Measurements from ENCODE around the gene PLA2G2F. TPM values are rescaled to one million over a fixed set of nuclear protein-coding genes. Genes with fewer than 3 reads are reported as not detected.

Gene PLA2G2F
- polyA plus RNA-seq, 4 donors: 0.14 to 0.65 (median 0.37) TPM

DNA sequence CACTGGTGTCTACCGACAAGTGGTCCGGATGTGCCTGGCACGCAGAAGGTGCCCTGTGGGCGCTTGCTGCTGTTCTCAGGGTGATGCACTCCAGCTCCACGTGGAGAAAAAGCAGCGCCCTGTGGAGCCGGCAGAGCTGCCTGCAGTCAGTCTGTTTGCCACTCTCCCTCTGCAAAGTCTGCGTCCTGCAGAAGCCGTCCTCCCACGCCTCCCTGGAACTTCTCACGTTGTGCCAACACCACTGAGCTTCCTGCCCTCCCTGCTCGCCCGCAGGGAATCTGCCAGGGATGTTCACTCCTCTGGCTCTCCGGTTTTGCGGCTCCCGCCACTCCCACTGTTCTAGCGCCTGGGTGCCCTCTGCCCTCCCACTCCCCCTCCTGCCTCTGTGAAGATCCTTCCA lies 26.9 kb downstream of the PLA2G2F start:
- no peak for DNase-seq (ENCODE audit: low read depth in 4 of 4, low spot score in 2 of 4)

DNA sequence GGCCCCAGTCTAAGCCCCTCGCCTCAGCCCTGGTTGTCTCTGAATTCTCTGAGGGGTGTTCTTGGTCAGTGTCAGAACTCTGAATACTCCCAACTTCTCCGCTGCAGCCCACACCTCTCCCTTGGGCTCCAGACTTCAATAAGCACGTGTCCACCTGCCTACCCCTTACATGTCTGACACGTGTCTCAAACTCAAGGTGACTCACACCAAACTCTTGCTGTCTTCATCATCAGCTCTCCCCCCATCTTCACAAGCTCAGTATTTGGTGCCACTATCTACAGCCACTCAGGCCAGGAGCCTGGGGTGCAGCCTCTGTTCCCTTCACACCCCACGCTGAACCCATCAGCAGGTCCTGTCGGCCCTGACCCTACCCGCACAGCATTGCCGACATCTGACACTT lies 28.0 kb downstream of the PLA2G2F start:
- no peak for DNase-seq (ENCODE audit: low read depth in 4 of 4, low spot score in 2 of 4)

DNA sequence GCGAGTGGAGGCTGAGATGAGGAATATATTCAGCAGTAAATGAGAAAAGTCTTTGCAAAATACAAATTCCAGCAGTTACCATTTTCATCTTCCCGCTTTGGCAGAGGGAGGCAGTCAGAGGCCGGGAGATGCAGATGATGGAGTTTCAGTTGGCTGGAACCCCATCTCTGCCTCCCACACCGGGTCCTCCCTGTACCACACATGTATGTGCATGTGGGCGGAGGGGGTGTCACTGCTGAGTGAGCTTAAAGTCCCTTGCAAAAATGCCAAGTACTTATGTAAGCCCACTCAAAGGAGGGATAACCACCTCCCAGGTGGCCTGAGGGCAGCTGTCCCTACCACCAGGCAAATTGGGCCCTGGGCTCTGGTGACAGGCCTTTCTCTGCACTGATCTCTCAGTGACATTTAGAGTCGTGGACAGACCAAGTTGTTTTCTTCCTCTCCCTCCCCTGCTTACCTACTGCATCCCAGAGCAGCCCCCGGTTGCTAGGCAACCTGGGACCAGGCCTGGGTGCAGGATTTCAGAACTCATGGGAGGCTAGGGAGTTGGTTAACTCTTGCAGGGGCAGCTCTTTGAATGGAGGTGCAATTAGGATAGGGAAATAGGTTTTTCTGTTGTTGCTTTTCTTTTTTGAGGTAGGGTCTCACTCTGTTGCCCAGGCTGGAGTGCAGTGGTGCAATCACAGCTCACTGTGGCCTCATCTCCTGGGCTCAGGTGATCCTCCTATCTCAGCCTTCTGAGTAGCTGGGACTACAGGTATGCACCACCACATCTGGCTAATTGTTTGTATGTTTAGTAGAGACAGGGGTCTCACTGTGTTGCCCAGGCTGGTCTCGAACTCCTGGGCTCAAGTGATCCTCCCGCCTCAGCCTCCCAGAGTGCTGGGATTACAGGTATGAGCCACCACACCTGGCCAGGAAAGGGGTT lies 29.7 kb downstream of the PLA2G2F start:
- peak in 1 of 4 donors; percentile 24 for DNase-seq (ENCODE audit: low read depth in 4 of 4, low spot score in 2 of 4)

DNA sequence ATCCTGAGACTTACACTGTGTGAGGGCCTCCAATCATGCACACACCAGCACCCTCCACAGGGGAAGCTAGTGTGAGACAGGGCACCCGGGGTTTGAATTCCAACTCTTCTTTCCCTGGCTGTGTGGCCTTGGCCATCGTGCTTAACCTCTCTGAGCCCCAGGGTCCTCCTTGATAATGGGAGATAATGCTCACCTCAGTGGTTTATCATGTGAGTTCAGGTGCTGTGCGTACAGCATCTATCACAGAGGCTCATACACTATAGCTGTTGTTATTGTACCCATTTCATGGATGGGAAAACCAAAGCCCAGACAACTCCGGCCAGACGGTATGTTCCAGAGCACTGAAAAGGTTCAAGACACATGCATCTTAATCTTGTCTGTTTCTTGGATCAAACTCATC lies 30.8 kb downstream of the PLA2G2F start:
- DNase-seq (ENCODE audit: low read depth in 4 of 4, low spot score in 2 of 4): no peak

DNA sequence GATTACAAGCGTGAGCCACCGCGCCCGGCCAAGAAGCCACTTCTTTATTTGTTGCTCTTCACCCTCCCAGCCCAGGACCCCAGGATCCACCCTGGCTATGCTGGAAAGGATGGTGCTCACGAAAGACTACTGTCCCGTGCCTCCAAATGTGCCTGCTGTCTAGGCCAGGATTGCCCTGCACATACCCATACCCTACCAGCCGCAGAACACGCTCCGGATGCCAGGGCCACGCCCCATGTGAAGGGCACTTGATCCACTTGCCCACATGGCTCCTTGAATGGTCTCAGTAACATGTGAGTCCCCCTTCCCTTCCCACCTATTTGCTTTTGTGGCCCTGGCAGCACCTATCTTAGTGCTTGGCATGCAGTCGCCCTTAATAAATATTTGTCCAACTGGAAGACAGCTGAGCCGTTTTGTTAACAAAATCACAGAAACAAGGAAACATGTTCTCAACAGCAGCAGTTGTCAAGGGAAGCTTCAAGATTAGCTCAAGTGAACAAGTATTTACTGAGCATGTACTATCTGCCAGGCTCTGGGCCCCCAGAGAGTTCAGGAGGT lies 33.0 kb downstream of the PLA2G2F start:
- DNase-seq (ENCODE audit: low read depth in 4 of 4, low spot score in 2 of 4): no peak

DNA sequence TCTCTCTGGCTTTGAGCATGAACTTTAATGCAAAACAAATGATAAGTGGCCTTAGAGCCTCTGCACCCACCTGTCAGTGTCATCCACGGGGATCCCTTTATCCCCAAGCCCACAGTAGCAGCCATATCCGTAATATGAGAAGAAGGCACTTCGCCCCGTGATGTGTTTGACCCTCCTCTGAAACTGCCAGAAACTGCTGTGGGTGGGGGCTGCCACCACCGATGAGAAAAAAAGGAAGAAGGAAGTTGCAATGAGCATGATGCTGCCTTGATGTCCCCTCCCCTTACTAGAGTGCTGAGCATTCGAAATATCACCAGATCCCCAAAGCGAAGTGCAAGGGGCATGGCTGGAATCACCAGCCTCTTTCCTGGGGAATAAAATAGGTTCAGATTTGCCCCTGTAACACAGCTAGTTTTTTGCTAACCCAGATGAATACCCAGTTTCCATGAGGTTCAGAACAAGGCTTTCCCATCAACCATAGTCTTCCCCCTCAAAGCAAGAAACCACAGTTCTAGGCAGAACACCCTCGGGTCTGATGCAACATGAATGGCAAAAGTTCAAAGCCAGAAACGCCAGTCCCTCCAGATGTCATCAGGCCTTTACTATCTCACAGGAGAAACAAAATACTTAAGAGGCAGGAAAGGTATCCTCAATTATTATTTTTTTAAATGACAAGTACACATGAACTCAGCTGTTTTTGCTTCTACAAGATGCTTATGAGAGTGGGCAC lies 36.0 kb downstream of the PLA2G2F start:
- DNase-seq (ENCODE audit: low read depth in 4 of 4, low spot score in 2 of 4): no peak

DNA sequence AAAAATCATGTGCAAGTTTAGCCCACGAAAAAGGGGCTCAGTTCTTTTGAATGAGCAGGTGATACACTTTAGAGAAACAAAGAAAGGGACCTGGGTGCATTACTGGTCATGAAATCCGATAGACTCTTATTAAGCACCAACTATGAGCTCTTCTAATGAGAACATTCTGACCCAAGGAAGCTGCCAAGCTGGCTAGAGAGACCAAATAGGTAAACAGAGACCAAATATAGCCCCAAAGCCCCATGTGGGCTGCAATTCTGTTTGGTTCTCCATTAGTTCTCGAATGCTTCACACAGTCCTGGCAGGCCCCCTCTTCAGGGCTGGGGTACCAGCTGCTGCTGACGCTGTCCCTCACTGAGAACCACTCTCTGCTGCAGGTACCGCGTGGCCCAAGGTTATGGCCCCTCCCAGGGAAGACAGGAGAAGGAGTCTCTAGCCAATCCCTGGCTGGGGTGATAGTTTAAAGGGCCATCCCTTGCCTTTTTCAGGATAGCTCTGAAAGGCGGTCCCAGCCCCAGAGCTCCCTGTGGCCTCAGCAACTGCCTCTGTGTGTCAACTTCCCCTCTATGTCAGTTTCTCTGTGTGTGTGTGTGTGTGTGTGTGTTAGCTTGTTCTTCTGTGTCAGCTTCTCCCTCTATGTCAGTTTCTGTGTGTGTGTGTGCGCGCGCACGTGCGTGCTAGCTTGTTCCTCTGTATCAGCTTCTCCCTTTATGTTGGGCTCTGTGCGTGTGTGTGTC lies 39.7 kb downstream of the PLA2G2F start:
- no peak for DNase-seq (ENCODE audit: low read depth in 4 of 4, low spot score in 2 of 4)

DNA sequence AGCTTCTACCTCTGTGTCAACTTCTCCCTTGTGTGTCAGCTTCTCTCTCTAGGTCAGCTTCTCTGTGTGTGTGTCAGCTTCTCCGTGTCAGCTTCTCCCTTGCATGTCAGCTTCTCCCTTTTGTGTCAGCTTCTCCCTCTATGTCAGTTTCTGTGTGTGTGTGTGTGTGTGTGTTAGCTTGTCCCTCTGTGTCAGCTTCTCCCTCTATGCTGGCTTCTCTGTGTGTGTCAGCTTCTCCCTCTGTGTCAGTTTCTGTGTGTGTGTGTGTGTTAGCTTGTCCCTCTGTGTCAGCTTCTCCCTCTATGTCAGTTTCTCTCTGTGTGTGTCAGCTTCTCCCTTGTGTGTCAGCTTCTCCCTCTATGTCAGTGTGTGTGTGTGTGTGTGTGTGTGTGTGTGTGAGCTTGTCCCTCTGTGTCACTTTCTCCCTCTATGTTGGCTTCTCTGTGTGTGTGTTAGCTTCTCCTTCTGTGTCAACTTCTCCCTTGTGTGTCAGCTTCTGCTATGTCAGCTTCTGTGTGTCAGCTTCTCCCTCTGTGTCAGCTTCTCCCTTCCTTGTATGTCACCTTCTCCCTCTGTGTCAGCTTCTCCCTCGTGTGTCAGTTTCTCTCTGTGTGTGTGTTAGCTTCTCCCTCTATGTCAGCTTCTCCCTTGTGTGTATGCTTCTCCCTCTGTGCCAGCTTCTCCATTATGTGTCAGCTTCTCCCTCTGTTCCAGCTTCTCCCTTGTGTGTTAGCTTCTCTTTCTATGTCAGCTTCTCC lies 40.4 kb downstream of the PLA2G2F start:
- DNase-seq (ENCODE audit: low read depth in 4 of 4, low spot score in 2 of 4): no peak

DNA sequence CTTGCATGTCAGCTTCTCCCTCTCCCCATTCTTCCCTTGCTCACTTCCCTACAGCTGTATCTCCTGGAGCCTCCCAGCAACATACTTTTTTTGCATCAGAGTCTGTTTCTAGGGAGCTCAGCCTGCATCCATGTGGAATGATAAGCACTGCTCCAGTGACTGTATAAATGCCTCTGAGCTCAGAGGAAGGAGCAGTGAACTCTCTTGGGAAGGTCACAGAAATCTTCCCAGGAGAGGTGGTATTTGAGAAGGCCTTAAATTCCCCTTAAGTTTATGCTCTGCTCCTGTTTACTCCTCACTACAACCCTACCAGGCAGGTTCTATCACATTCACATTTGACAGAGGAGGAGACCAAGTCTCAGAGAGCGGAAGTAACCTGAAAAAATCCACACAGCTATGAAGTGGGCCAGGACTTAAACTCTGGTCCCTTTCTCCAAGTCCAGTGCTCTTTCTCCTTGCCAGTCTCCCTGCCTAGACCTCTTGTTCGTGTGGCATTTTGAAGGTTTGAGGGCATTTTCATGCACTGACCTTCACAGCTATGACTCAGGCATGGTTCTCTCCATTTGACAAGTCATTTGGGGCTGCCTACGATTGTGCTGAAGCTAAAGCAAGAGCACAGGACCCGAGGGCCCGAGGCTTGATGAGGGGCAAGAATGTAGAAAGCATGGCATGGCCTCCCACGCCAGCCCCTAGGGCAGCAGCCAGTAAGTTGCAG lies 41.2 kb downstream of the PLA2G2F start:
- no peak for DNase-seq (ENCODE audit: low read depth in 4 of 4, low spot score in 2 of 4)

DNA sequence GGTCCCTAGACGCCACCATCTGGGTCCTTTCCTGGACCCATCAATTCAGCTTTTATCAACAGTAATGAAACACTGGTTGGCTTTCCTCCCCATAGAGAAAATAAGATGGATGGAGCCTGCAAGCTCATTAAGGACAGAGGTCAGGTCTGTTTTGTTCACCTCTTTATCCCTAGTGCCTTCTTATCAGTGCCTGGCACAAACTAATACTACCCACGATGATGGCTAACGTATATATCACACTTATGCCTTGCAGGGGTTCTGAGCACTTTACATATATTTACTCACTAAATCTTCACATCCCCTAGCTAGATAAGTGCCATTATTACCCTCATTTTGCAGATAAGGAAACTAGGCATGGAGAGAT lies 41.7 kb downstream of the PLA2G2F start:
- no peak for DNase-seq (ENCODE audit: low read depth in 4 of 4, low spot score in 2 of 4)

DNA sequence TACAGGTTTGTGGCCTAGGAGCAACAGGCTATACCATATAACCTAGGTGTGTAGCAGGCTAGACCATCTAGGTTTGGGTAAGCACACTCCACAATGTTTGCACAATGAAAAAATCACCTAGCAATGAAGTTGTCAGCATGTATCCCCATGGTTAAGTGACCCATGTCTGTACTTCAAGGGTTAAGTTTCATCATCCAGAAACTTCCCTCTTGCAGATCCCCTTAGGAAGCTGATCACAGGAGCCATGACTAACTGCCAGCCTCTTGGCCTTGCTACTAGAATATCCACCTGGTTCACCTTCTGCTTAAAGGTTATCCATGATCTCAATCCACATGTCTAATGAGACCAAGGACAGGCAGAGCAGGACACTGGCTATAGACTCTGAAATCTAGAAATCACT lies 43.3 kb downstream of the PLA2G2F start:
- no peak for DNase-seq (ENCODE audit: low read depth in 4 of 4, low spot score in 2 of 4)

DNA sequence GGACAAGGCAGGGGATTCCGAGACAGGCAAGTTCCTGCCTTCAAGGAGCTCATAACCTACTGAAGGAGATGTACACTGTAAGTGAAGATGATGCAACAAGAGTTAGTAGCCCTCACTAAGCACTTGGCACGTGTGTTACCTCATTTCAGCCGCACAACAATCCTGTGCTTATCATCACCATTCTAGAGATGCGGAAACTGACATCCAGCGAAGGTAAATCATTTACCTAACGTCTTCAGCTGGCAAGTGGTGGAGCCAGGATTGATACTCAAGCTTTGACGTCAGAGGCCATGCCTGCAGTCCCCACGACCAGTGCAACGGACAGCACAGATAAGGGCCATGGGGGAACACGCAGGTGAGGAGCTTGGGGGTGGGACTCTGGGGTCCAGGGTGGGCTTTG lies 43.9 kb downstream of the PLA2G2F start:
- DNase-seq (ENCODE audit: low read depth in 4 of 4, low spot score in 2 of 4): no peak

DNA sequence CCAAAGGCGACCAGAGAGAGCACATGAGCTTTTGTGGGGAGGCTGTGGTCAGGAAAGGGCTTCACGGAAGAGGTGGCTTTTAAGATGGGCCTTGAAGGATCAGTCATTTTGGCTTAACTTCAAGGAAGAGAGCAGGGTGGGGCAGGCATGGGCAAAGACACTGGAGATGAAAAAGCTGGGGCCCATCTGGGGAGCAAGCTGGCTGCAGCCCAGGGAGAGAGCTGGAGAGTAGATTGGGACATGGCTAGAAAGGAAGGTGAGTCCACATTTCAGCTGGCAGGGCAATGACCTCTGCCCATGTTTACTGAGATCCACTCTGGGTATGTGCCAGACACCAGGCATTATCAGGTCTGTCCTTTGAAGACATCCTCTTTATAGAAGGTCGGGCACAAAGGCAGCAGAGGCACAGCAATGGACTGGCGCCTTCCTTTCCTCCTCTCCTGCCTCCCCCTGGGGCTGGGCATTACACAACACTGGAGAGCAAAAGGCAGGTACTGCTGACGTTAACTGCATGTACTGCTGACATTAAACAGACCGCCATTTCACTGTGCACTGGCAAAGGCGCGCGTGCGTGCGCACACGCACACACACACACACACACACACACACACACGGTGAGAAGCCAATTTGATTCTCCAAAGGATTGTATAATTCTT lies 44.6 kb downstream of the PLA2G2F start:
- DNase-seq (ENCODE audit: low read depth in 4 of 4, low spot score in 2 of 4): no peak

DNA sequence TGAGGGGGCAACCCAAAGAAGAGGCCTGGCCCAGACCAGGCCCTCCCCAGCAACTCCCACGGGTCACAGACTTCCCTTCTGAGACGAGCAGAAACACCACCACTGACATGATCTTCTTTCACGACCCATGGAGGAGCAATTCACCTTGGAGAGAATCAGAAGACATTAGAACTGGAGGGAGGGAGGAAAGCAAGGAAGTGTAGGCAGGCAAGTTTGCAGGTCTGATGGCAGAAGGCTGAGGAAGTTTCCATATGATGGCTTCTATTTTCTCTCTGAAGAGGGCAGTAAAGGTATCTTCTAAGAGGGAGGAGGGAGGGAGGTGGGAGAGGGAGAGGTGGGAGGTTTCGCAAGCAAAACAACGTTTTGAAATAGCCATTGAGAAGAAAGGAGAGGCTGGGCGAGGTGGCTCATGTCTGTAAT lies 45.4 kb downstream of the PLA2G2F start:
- DNase-seq (ENCODE audit: low read depth in 4 of 4, low spot score in 2 of 4): no peak

DNA sequence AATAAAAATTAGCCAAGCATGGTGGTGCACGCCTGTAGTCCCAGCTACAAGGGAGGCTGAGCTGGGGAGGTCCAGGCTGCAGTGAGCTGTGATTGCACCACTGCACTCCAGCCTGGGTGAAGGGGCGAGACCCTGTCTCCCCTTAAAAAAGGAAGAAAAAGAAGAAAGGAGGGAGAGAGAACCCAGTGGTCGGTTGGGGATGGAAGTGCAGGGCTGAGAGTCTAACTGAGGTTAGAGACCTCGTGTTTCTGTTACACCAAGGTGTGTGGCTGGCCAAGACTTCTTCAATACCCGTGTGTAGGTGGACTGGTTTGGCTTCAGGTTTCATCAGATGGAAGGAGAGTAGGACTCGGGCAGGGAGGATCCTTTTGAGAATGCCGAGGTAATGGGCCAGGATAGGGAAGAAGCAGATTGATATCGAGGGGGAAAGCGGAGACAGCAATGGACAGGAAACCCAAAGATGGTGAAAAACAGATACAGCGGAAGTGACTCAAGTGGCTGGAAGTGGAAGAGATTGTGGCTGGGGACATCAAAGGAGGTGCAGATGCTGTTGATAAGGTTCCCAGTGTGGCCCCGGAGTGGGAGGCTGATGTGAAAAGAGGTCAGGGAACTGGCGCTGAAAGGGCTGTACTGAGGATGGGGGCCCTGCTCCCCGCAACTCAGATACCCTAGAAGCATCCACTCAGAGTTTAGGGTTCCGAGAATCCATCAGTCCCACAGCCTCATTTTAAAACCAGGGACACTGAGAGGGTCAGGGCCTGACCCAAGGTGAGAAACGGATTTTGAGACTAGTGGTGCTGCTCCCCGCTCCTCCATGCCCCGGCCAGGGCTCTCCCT lies 46.1 kb downstream of the PLA2G2F start:
- DNase-seq (ENCODE audit: low read depth in 4 of 4, low spot score in 2 of 4): no peak

DNA sequence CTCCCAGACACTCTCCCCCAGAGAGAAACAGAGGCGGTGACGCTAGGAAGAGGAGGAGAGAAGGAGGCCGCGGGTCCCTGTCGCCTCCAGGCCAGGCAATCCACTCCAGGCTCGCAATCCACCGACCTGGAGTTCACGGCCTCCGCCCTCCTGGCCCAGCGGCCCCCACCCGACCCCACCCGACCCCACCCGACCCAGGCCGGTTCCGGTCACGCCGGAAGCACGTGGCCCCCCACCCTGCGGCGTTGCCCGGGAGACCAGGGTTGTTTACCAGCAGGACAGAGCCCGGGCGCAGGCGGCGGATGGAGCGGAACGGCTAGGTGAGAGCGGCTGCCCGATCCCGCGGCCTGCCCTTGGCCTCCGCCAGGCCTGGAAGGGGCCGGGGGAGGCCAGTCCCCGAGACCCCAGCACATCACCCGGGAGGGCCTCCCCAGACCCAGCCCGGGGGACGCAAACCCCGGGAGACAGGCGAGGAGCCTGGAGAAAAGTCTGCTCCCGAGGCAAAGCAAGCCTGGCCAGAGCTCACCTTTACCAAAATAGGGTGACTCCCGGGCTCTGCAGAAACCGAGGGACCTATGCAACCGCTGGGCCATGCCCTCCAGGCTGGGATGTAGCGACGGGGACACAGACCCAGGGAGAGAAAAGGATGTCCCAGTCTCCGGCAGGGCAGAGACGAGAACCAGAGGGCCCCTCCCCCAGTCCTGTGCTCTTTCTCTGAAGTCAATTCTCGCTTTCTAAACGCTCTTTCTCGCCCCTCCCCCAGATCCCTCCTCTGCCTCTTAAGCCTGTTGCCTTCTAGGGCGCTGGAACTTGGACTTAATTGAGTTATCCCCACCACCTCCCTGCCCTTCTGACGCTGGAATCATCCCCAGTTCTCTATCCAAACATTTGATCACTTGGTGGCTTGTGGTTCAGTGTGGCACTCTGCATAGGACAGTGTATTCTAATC lies 47.0 kb downstream of the PLA2G2F start, which contains the start of the genes PLA2G2C and UBXN10:
Gene PLA2G2C, minus strand, starts transcription at position 685 of the 949 bp plus-strand sequence. CDS start 9,155 bp downstream, outside the sequence.
Gene UBXN10, plus strand, starts transcription at position 263 of the 949 bp plus-strand sequence. CDS start 4,466 bp downstream, outside the sequence.
- peak in 2 of 4 donors; percentile 23 to 47 for DNase-seq (ENCODE audit: low read depth in 4 of 4, low spot score in 2 of 4)

All from left renal cortex interstitium (tissue), 4 donors.